Measurements from ENCODE around the gene OR2T11. TPM values are rescaled to one million over a fixed set of nuclear protein-coding genes. Genes with fewer than 3 reads are reported as not detected.

OR2T11 gene
- total and polyA plus RNA-seq, 4 donors: not detected

GRCh38 chr1:248621770-248622169, 13.1 kb downstream of the OR2T11 start:
- Histone ChIP-seq H3K27ac (ENCODE audit: low read depth, low read length) (no peak overlapping the region), H3K4me3 (ENCODE audit: low read depth, low read length) (no peak overlapping the region), H3K4me1 (ENCODE audit: control insufficient read depth, insufficient read depth, low read length) (no peaks in the 10 kb centered on the region), H3K9me3 (ENCODE audit: control insufficient read depth, insufficient read depth, low read length) (no peaks in the 10 kb centered on the region), H3K36me3 (ENCODE audit: control insufficient read depth, insufficient read depth, low read length) (no peaks in the 10 kb centered on the region), H3K27me3 (ENCODE audit: control insufficient read depth, insufficient read depth, low read length) (no peaks in the 10 kb centered on the region)
- peak in 1 of 6 donors; percentile 26 for DNase-seq (ENCODE audit: low read depth in 4 of 6, low spot score in 6 of 6)
- 83% methylated on average over 3 of the region's 7 CpGs for WGBS (ENCODE audit: insufficient coverage)

- DNase-seq (ENCODE audit: low read depth in 4 of 6, low spot score in 6 of 6): peak in 2 of 6 donors; percentile 0 to 4
- no peak overlapping the region for H3K27ac ChIP-seq (ENCODE audit: low read depth, low read length)
- WGBS (ENCODE audit: insufficient coverage): 17% methylated on average over 1 of the region's 3 CpGs
- H3K4me1 ChIP-seq (ENCODE audit: control insufficient read depth, insufficient read depth, low read length): no peaks in the 10 kb centered on the region
- no peaks in the 10 kb centered on the region for H3K36me3 ChIP-seq (ENCODE audit: control insufficient read depth, insufficient read depth, low read length)
- no peaks in the 10 kb centered on the region for H3K27me3 ChIP-seq (ENCODE audit: control insufficient read depth, insufficient read depth, low read length)
- H3K9me3 ChIP-seq (ENCODE audit: control insufficient read depth, insufficient read depth, low read length): no peaks in the 10 kb centered on the region
- H3K4me3 ChIP-seq (ENCODE audit: low read depth, low read length): no peak overlapping the region
Measured at GRCh38 chr1:248618878-248619277, 16.0 kb downstream of the OR2T11 start.

- Histone ChIP-seq H3K36me3 (ENCODE audit: control insufficient read depth, insufficient read depth, low read length) (no peaks in the 10 kb centered on the region), H3K9me3 (ENCODE audit: control insufficient read depth, insufficient read depth, low read length) (no peaks in the 10 kb centered on the region), H3K27me3 (ENCODE audit: control insufficient read depth, insufficient read depth, low read length) (no peaks in the 10 kb centered on the region), H3K4me1 (ENCODE audit: control insufficient read depth, insufficient read depth, low read length) (no peaks in the 10 kb centered on the region), H3K4me3 (ENCODE audit: low read depth, low read length) (no peak overlapping the region), H3K27ac (ENCODE audit: low read depth, low read length) (no peak overlapping the region)
- no peak for DNase-seq (ENCODE audit: low read depth in 4 of 6, low spot score in 6 of 6)
- 95% methylated on average over 4 of the region's 7 CpGs for WGBS (ENCODE audit: insufficient coverage)
Measured at GRCh38 chr1:248618119-248618518, 16.8 kb downstream of the OR2T11 start.

- Histone ChIP-seq H3K27ac (ENCODE audit: low read depth, low read length) (no peak overlapping the region), H3K9me3 (ENCODE audit: control insufficient read depth, insufficient read depth, low read length) (no peaks in the 10 kb centered on the region), H3K36me3 (ENCODE audit: control insufficient read depth, insufficient read depth, low read length) (no peaks in the 10 kb centered on the region), H3K4me1 (ENCODE audit: control insufficient read depth, insufficient read depth, low read length) (no peaks in the 10 kb centered on the region), H3K27me3 (ENCODE audit: control insufficient read depth, insufficient read depth, low read length) (no peaks in the 10 kb centered on the region), H3K4me3 (ENCODE audit: low read depth, low read length) (no peak overlapping the region)
- WGBS (ENCODE audit: insufficient coverage): no CpG with 5 or more reads among the region's 1 CpG
- DNase-seq (ENCODE audit: low read depth in 4 of 6, low spot score in 6 of 6): no peak
Measured at GRCh38 chr1:248613742-248614141, 21.1 kb downstream of the OR2T11 start.

- DNase-seq (ENCODE audit: low read depth in 4 of 6, low spot score in 6 of 6): no peak
- no peaks in the 10 kb centered on the region for H3K36me3 ChIP-seq (ENCODE audit: control insufficient read depth, insufficient read depth, low read length)
- no peak overlapping the region for H3K4me3 ChIP-seq (ENCODE audit: low read depth, low read length)
- H3K9me3 ChIP-seq (ENCODE audit: control insufficient read depth, insufficient read depth, low read length): no peaks in the 10 kb centered on the region
- H3K4me1 ChIP-seq (ENCODE audit: control insufficient read depth, insufficient read depth, low read length): no peaks in the 10 kb centered on the region
- no peaks in the 10 kb centered on the region for H3K27me3 ChIP-seq (ENCODE audit: control insufficient read depth, insufficient read depth, low read length)
- 81% methylated on average over 4 of the region's 4 CpGs for WGBS (ENCODE audit: insufficient coverage)
- H3K27ac ChIP-seq (ENCODE audit: low read depth, low read length): no peak overlapping the region
Measured at GRCh38 chr1:248611883-248612414, 22.9 kb downstream of the OR2T11 start.

- Histone ChIP-seq H3K27me3 (ENCODE audit: control insufficient read depth, insufficient read depth, low read length) (no peaks in the 10 kb centered on the region), H3K4me1 (ENCODE audit: control insufficient read depth, insufficient read depth, low read length) (no peaks in the 10 kb centered on the region), H3K9me3 (ENCODE audit: control insufficient read depth, insufficient read depth, low read length) (no peaks in the 10 kb centered on the region), H3K36me3 (ENCODE audit: control insufficient read depth, insufficient read depth, low read length) (no peaks in the 10 kb centered on the region), H3K4me3 (ENCODE audit: low read depth, low read length) (no peak overlapping the region), H3K27ac (ENCODE audit: low read depth, low read length) (no peak overlapping the region)
- DNase-seq (ENCODE audit: low read depth in 4 of 6, low spot score in 6 of 6): no peak
- WGBS (ENCODE audit: insufficient coverage): no CpG with 5 or more reads among the region's 3 CpGs
Measured at GRCh38 chr1:248610301-248610700, 24.6 kb downstream of the OR2T11 start.

- Histone ChIP-seq H3K4me1 (ENCODE audit: control insufficient read depth, insufficient read depth, low read length) (no peaks in the 10 kb centered on the region), H3K27me3 (ENCODE audit: control insufficient read depth, insufficient read depth, low read length) (no peaks in the 10 kb centered on the region), H3K9me3 (ENCODE audit: control insufficient read depth, insufficient read depth, low read length) (no peaks in the 10 kb centered on the region), H3K36me3 (ENCODE audit: control insufficient read depth, insufficient read depth, low read length) (no peaks in the 10 kb centered on the region), H3K27ac (ENCODE audit: low read depth, low read length) (no peak overlapping the region), H3K4me3 (ENCODE audit: low read depth, low read length) (no peak overlapping the region)
- no peak for DNase-seq (ENCODE audit: low read depth in 4 of 6, low spot score in 6 of 6)
- 93% methylated on average over 6 of the region's 8 CpGs for WGBS (ENCODE audit: insufficient coverage)
Measured at GRCh38 chr1:248599396-248599795, 35.5 kb downstream of the OR2T11 start.

GRCh38 chr1:248597589-248597988, 37.3 kb downstream of the OR2T11 start, which contains the start of gene OR2T10:
OR2T10 (minus strand) TSS chr1:248597700; CDS start chr1:248593768, 3,932 bp downstream.
- 58% methylated on average over 5 of the region's 6 CpGs for WGBS (ENCODE audit: insufficient coverage)
- no peaks in the 10 kb centered on the region for H3K27me3 ChIP-seq (ENCODE audit: control insufficient read depth, insufficient read depth, low read length)

GRCh38 chr1:248596615-248597014, 38.3 kb downstream of the OR2T11 start:
- H3K36me3 ChIP-seq (ENCODE audit: control insufficient read depth, insufficient read depth, low read length): no peaks in the 10 kb centered on the region
- H3K4me3 ChIP-seq (ENCODE audit: low read depth, low read length): no peak overlapping the region
- no peaks in the 10 kb centered on the region for H3K27me3 ChIP-seq (ENCODE audit: control insufficient read depth, insufficient read depth, low read length)
- WGBS (ENCODE audit: insufficient coverage): no CpG with 5 or more reads among the region's 2 CpGs
- DNase-seq (ENCODE audit: low read depth in 4 of 6, low spot score in 6 of 6): no peak
- H3K4me1 ChIP-seq (ENCODE audit: control insufficient read depth, insufficient read depth, low read length): no peaks in the 10 kb centered on the region
- H3K9me3 ChIP-seq (ENCODE audit: control insufficient read depth, insufficient read depth, low read length): no peaks in the 10 kb centered on the region
- no peak overlapping the region for H3K27ac ChIP-seq (ENCODE audit: low read depth, low read length)

More at GRCh38 chr1:248597589-248597988, 37.3 kb downstream of the OR2T11 start, which contains the start of gene OR2T10:
- Histone ChIP-seq H3K4me1 (ENCODE audit: control insufficient read depth, insufficient read depth, low read length) (no peaks in the 10 kb centered on the region), H3K9me3 (ENCODE audit: control insufficient read depth, insufficient read depth, low read length) (no peaks in the 10 kb centered on the region), H3K36me3 (ENCODE audit: control insufficient read depth, insufficient read depth, low read length) (no peaks in the 10 kb centered on the region), H3K27ac (ENCODE audit: low read depth, low read length) (no peak within 1 kb of the TSS), H3K4me3 (ENCODE audit: low read depth, low read length) (no peak within 1 kb of the TSS)
- no peak for DNase-seq (ENCODE audit: low read depth in 4 of 6, low spot score in 6 of 6)

- Histone ChIP-seq H3K27ac (ENCODE audit: low read depth, low read length) (no peak overlapping the region), H3K36me3 (ENCODE audit: control insufficient read depth, insufficient read depth, low read length) (no peaks in the 10 kb centered on the region), H3K27me3 (ENCODE audit: control insufficient read depth, insufficient read depth, low read length) (no peaks in the 10 kb centered on the region), H3K4me3 (ENCODE audit: low read depth, low read length) (no peak overlapping the region), H3K4me1 (ENCODE audit: control insufficient read depth, insufficient read depth, low read length) (no peaks in the 10 kb centered on the region), H3K9me3 (ENCODE audit: control insufficient read depth, insufficient read depth, low read length) (no peaks in the 10 kb centered on the region)
- WGBS (ENCODE audit: insufficient coverage): 88% methylated on average over 5 of the region's 5 CpGs
- DNase-seq (ENCODE audit: low read depth in 4 of 6, low spot score in 6 of 6): no peak
Measured at GRCh38 chr1:248593226-248593625, 41.7 kb downstream of the OR2T11 start.
